HG03575 (cell line): ENCODE measurements around the gene BHLHE40.
A peak's percentile ranks its signal among the peaks of the same experiment; 100 is the strongest.
"Not testable (repeated sequence)": the region's sequence is repeated elsewhere in the genome, so short reads cannot be mapped to it uniquely, and the experiment has no call there.

Source experiments
- ATAC-seq: cut with Tn5 transposase; IDR thresholded peaks from one replicate; pipeline ENCODE4 v1.9.1; 2021; ENCODE audit not compliant: unreplicated experiment, insufficient number of reproducible peaks, low FRiP score; ENCODE audit errors: extremely low read depth

BHLHE40 gene

DNA sequence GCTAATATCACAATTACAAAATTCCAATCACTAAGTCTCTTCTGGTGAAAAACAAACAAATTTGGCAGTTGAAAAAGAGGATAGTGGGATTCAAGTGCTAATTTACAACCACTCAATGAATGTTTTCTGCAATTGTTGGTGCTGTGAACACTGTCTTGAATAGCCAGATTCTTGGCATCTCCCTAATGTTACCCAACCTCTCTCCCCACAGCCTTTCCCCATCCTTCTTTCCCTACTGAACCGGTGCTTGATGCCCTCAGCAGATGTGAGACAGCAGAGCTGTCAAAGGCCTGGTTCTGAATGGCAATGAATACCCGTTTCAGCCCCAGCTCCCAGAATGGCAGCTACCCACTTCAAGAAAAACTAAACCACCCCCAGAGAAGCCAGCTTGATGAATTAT is 22.5 kb upstream of the BHLHE40 start:
- ATAC-seq: no peak

DNA sequence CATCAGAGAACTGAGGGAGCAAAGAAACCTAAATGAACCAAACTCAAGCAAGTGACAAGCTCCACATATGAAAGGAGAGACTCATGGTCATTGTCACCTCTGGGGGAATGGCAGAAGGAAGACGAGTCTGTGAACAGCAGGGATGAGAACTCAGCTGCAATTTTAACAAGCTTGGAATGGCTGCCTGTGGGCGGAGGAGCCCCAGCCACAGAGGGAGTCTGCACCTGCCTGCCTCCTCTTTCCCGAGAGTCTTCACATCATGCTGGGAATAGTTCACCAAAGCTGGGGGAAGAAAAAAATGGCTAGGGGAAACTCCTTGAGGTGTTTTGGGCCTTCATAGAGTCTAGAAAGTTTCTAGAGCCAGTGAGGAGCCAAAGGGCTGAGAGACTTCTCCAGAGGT is 21.3 kb upstream of the BHLHE40 start:
- ATAC-seq: no peak

DNA sequence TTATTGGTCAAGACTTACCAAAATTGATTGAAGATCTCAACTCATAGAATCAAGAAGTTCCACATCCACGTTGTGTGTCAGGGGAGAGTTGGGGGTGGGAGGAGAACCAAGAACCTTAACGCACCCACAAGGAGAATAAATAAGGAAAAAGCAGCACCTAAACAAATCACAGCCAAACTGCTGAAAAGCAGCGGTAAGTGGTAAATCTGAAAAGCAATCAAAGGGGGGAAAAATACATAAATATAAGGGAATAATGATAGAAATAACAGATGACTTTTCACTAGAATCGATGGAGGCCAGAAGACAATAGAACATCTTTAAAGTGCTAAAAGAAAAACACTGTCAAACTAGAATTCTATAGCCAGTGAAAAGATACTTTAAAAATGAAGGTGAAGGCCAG is 20.1 kb upstream of the BHLHE40 start:
- ATAC-seq: no peak

DNA sequence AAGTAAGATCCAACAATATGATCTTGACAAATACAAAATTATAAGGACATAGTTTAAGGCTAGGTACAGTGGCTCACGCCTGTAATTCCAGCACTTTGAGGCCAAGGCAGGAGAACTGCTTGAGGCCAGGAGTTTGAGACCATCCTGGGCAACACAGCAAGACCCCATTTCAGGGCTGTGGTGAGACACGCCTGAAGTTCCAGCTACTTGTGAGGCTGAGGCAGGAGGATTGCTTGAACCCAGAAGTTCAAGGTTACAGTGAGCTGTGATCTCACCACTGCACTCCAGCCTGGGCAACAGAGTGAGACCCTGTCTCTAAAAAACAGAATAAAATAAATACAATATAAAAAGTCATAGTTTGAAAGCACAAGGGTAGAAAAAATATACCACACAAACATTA is 17.4 kb upstream of the BHLHE40 start:
- not testable (repeated sequence) for ATAC-seq

DNA sequence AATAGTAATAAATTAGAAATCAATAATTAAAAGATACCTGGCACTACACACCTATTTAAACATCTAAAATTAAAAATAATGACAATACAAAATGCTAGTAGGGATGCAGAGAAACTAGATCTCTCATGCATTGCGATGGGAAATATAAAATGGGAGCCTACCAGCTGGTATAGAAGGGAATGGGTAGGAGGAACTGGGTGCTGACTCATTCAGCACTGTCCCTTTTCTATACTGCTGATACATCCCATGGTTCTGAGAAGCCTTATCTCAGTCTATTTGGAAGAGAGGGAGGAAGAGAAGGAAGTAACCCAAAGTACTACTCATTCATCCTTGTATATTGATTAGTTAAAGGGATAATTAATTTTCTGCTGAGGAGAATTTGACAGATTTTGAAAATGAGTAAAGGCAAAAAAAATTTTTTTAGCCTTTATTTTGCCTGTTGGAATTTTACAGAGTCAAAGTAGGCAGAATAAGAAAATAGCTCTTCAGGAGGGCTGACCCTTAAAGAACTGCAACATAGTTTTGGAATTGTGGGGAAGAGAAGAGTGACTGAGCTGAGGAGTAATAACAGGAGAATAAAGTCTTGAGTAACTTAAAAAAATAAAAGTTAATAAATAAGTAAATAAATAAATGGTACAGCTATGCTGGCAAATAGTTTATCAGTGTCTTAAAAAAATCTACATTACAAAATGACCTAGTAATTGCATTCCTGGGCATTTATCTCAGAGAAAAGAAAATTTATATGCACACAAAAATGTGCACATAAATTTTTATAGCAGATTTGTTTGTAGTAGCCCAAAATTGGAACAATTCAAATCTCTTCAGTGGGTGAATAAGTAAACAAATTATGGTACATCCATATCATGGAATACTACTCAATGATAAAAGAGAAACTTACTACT is 15.3 kb upstream of the BHLHE40 start:
- no peak for ATAC-seq

DNA sequence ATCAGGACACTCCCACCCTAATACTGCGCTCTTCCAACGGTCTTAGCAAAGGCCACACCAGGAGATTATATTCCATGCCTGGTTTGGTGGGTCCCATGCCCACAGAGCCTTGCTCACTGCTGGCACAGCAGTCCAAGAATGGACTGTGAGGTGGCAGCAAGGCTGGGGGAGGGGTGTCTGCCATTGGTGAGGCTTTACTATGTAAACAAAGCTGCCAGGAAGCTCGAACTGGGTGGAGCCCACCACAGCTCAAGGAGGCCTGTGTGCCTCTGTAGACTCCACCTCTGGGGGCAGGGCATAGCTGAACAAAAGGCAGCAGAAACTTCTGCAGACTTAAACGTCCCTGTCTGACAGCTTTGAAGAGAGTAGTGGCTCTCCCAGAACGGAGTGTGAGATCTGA is 13.2 kb upstream of the BHLHE40 start:
- not testable (repeated sequence) for ATAC-seq

DNA sequence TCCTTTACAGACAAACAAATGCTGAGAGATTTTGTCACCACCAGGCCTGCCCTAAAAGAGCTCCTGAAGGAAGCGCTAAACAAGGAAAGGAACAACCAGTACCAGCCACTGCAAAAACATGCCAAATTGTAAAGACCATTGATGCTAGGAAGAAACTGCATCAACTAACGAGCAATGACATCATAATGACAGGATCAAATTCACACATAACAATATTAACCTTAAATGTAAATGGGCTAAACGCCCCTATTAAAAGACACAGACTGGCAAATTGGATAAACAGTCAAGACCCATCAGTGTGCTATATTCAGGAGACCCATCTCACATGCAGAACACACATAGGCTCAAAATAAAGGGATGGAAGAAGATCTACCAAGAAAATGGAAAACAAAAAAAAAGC is 11.6 kb upstream of the BHLHE40 start:
- not testable (repeated sequence) for ATAC-seq

DNA sequence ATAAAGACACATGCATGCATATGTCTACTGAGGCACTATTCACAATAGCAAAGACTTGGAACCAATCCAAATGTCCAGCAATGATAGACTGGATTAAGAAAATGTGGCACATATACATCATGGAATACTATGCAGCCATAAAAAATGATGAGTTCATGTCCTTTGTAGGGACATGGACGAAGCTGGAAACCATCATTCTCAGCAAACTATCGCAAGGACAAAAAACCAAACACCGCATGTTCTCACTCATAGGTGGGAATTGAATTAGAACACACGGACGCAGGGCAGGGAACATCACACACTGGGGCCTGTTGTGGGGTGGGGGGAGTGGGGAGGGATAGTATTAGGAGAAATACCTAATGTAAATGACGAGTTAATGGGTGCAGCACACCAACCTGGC is 7.8 kb upstream of the BHLHE40 start:
- ATAC-seq: not testable (repeated sequence)

DNA sequence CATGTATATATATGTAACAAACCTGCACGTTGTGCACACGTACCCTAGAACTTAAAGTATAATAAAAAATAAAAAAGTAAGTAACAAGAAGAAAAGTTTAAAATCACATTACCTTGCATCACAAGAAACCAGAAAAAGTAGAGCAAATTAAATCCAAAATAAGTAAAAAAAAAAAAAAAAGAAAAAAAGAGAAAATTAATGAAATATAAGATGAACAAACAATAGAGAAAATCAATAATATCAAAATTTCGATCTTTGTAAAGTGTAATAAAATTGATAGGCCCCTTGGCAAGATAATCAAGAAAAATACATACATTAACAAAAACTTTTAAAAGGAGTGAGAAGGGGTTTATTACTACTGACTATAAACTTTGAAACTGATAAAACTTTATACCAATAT is 7.4 kb upstream of the BHLHE40 start:
- ATAC-seq: no peak

DNA sequence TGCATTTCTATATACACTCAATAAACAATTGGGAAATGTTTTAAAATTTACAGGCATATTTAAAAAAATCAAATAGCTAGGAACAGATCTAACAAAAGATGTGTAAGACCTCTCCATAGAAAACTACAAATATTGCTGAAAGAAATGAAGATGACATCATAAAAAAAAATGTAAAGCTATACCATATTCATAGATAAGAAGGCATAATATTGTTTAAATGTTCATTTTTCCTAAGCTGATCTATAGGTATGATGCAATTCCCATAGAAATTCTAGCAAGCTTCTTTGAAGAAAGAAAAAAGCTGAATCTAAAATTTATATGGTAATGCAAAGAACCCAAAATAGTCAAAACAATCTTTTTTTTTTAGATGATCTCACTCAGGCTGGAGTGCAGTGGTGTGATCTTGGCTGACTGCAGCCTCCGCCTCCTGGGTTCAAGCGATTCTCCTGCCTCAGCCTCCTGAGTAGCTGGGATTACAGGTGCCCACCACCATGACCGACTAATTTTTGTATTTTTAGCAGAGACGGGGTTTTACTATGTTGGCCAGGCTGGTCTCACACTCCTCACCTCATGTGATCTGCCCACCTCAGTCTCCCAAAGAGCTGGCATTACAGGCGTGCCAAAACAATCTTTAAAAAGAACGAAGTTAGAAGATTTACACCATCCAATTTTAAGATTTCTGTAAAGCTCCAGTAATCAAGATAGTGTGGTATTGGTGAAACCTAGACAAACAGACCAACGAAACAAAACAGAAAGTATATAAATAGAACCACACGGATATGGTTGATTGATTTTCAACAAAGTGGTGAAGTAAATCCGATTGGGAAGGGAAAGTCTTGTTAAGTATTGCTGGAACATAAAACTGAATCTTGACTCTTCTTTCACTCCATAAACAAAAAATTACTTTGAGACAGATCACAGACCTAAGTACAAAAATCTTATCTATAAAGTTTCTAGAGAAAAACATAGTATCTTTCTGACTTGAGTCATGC is 6.3 kb upstream of the BHLHE40 start:
- no peak for ATAC-seq

DNA sequence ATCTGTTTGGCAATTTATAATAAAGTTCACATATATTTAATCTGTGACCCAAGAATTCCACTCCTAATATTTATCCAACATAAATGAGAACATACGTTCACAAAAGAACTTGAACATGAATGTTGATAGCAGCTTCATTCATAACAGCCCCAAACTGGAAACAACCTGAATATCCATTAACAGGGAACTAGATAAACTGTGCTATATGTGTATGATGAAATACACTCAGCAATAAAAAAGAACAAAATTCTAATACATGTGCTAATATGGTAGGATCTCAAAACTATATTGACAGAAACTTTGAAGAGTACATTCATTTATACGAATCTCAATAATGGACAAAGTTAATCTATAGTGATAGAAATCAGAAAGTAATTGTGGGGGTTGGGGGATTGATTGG is 5.1 kb upstream of the BHLHE40 start:
- ATAC-seq: no peak

DNA sequence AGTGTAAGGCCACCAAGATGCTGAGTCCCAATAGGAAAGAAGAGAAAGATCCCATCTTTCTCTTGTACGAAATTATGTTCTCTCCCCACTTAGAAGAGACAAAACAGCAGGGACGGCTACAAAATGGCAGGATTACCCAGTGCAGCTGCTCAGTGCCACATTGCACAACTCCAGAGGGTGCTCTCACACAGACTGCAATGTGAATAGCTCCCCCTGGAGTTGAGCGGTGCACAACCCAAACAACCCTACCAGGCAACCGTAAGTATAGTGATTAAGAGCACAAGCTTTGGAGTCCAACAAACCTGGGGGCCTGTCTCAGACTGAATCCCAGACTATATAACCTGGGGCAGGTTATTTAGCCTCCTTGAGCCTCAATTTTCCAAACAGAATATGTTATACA is 3.1 kb upstream of the BHLHE40 start:
- ATAC-seq: no peak

DNA sequence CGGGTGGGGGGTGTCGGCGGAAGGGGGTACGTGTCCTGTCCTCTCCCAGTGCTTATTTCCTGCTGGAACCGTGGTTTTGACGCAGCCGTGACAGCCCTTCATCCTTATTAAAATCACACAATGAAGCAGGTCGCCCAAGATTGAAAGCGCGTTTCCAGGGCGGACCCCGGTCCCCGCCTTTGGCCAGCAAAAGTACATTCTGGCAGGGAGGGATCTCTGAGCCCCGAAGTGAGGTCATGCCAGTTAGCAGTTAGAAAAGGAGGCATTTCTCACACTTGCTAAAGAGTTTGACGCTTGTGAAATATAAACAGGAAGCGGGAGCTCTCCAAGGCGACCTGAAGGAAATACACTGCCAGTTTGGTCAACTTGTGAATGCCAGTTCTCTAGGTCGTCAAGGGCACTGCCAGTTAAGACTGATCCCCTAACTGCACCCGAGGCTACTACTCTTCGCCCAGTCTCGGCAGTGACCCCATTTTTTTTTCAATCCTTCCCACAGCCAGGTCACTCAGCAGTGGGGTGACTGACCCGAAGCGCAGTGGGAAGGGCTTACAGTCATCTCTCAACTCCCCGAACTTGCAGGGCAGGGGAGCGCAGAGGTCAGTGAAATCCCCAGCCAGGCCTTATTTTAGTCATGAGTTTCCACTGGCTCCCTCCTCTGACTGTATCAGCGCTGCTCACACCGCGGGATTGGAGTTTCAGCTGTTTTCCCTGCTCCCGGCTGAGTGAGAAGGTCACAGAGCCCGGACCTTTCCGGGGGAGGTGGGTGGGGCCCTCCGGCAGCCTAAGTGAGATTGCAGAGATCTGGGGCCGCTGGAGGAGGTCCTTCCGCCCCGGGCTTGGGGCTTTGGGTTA is 2.0 kb upstream of the BHLHE40 start:
- peak; percentile 35 for ATAC-seq

DNA sequence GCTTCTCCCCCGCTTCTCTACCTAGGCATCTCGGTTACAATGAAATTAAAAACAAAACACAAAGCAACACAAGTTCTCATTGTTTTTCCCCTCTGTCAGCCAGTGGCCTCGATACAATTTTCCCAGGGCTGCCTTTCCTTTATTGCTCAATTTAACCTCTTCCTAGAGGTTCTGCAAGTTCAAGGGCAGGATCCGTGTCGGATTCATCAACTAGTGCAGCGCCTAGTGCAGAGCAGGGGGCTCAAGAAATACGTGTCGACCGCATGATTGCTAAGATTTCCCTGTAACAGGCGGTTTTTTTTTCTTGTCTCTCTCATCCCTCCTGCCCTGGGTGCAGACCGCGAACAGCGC is 1.4 kb upstream of the BHLHE40 start:
- ATAC-seq: no peak

DNA sequence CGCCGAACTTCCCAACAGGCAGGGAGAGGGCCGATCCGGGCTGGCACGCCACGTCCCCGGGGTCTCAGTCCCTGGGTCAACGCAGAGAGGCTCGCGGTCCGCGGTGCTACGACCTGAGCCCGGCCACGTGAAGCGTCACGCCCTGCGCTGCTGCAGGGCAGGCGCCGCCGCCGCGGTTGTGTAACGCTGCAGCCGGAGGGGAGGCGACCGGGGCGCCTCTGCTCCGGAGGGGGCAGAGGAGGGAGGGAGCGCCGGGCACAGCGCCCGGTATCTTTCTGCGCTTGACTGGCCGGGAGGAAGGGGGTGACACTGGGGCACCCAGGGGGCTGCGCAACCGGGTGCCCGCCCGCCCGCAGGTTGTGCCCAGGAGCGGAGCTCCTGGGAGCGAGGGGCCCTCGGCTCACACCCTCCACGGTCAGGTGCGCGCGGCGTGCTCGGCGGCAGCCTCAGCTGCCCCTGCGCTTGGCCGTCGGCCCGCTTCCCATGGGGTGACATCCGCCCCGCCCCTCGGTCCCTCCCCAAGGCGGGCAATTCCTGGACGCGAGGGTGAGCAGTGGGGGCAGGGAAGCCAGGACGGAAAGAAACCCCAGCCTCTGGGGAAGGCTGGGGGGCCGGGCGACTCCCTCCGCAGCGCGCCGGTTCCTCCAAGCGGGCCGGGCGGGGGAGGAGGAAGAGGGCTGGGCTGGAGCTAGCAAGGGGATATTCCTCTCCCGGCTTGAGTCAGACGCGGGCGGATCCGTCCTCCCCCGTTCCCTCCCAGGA is 852 bp upstream of the BHLHE40 start:
- peak; percentile 6 for ATAC-seq

DNA sequence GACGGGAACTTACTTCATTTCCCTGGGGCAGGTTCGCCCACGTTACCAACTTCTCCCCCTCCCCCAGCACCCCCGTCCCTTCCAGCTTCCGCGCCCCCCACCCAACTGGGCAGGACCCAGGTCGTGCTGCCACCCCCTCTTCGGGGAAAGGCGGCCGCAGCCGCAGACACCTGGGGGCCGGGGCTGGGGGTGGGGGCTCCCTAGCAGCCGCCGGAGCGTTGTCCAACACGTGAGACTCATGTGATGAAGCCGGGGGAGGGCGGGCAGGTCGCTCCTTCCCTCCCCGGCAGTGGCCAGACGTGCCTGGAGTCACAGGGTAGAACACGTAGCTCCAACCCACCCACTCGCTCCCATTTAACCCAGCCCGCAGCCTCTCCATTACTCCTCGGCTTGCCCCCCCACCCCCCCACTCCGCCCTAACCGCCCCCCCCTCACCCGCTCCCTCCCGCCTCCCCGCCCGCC is 240 bp upstream of the BHLHE40 start:
- peak; percentile 31 for ATAC-seq

DNA sequence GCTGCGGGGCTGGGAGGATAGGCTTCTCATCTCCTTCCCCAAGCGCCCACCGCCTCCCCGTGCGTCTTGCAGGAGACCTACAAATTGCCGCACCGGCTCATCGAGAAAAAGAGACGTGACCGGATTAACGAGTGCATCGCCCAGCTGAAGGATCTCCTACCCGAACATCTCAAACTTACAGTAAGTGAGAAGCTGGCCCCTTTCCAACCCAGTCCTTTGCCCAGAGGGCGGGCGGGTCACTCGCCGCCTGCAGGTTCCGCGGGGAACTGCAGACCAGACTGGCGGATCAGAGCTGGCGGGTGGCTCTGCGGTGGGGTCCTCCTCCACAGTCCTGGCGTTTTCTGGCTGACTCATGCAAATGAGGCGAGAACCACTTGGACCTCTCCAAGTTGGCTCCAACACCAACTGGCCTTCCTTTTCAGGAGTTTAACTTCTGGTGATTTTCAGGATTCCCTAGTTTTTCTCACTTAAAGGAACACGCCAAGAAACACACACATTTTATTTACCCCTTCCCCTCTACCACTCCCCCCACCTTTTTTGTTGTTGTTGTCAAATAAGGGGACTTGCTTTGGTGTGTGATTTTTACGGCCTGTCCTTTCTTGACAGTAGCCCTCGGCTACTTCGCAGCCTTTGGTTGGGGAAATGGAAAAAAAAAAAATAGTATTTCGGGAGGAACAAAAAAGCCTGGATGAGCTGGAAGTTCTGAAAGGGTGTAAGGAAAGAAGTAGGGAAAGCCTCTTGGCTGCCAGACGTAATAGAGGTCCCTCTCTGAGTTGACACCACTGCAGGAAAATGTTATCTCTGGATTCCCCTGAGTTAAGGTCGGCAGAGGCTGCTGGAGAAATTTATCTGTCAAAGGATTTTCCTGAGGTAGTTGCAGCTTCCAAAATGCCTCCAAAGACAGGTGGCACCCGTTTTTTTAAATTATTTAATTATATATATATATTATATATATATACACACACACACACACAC is 1.3 kb downstream of the BHLHE40 start:
- no peak for ATAC-seq
